Central memory CD8-positive, alpha-beta T cell (primary cell): ENCODE results near the gene IL17C.

ENCODE experiments used
- ATAC-seq: fragments of 150-1000 bp; cut with Tn5 transposase; replicated peaks from 2 replicates; pipeline ENCODE4 v1.10.0; 2022; ENCODE audit warnings: mild to moderate bottlenecking, moderate FRiP score, moderate number of reproducible peaks; ENCODE audit not compliant: poor library complexity, severe bottlenecking; ENCODE audit errors: extremely low read depth
- DNase-seq, 2 donors: peaks; one replicate each; pipeline ENCODE4 v3.0.0; 2021; ENCODE audit warnings: low spot score in 2 of 2
- H3K27ac Mint-ChIP-seq: one replicate; pipeline ENCODE4 v1.8.0; 2022; ENCODE audit warnings: low read depth, mild to moderate bottlenecking, moderate library complexity, mixed read lengths
- H3K27me3 Mint-ChIP-seq: one replicate; pipeline ENCODE4 v1.8.0; 2022; ENCODE audit warnings: mixed read lengths
- H3K36me3 Mint-ChIP-seq: one replicate; pipeline ENCODE4 v1.8.0; 2022; ENCODE audit warnings: mild to moderate bottlenecking, moderate library complexity, mixed read lengths; ENCODE audit not compliant: insufficient read depth
- H3K4me1 Mint-ChIP-seq: one replicate; pipeline ENCODE4 v1.8.0; 2022; ENCODE audit warnings: mixed read lengths
- H3K4me3 Mint-ChIP-seq: one replicate; pipeline ENCODE4 v1.8.0; 2022; ENCODE audit warnings: mild to moderate bottlenecking, moderate library complexity, mixed read lengths
- H3K9me3 Mint-ChIP-seq: one replicate; pipeline ENCODE4 v1.8.0; 2022; ENCODE audit warnings: mixed read lengths

The IL17C gene

GRCh38 chr16:88646345-88647034 is 8.1 kb downstream of the IL17C start:
- H3K27ac Mint-ChIP-seq = no peak overlapping the region
- ATAC-seq (no peak), DNase-seq (no peak)
- peaks cover 31% of the 10 kb centered on the region for H3K4me1 Mint-ChIP-seq
- H3K4me3 Mint-ChIP-seq = no peak overlapping the region
- H3K36me3 Mint-ChIP-seq = peaks cover 47% of the 10 kb centered on the region
- no peaks in the 10 kb centered on the region for H3K27me3 Mint-ChIP-seq
- H3K9me3 Mint-ChIP-seq = no peaks in the 10 kb centered on the region

DNA sequence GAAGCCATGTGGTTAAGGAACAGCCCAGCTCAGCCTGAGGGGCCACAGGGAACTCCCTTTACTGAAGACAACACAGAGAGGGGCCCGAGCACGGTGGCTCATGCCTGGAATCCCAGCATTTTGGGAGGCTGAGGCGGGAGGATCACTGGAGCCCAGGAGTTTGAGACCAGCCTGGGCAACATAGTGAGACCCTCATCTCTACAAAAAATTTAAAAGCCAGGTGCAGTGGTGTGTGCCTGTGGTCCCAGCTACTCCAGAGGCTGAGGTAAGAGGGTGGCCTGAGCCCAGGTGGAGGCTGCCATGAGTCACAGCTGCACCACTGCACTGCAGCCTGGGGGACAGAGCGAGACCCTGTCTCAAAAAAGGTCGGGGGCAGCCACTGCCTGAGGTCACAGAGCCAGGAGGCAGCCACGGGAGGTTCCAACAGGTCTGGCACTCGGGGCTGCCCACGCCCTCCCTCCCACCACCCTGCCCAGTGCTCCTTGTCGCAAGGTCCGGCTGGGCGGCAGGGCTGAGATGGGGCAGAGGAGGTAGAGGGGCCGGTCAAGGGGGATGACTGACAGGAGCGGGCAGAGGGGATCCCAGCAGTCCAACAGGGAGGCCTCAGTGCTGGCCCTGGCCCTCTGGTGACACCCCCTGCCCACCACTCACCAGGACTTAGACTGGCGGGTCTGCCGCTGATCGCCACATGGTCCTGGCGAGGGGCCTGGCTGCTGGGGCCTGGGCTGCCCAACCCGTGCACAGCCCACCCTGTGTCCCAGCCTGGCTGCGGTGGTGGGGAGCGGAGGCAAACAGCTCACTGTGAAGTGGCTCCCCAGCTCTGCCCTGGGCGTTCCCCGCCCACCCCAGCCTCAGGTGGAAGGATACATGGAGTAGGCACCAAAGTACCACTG is 9.1 kb downstream of the IL17C start:
- peaks cover 42% of the 10 kb centered on the region for H3K36me3 Mint-ChIP-seq
- no peaks in the 10 kb centered on the region for H3K9me3 Mint-ChIP-seq
- H3K4me1 Mint-ChIP-seq = peaks cover 26% of the 10 kb centered on the region
- DNase-seq (no peak), ATAC-seq (no peak)
- no peak overlapping the region for H3K4me3 Mint-ChIP-seq
- no peaks in the 10 kb centered on the region for H3K27me3 Mint-ChIP-seq
- H3K27ac Mint-ChIP-seq = no peak overlapping the region

DNA sequence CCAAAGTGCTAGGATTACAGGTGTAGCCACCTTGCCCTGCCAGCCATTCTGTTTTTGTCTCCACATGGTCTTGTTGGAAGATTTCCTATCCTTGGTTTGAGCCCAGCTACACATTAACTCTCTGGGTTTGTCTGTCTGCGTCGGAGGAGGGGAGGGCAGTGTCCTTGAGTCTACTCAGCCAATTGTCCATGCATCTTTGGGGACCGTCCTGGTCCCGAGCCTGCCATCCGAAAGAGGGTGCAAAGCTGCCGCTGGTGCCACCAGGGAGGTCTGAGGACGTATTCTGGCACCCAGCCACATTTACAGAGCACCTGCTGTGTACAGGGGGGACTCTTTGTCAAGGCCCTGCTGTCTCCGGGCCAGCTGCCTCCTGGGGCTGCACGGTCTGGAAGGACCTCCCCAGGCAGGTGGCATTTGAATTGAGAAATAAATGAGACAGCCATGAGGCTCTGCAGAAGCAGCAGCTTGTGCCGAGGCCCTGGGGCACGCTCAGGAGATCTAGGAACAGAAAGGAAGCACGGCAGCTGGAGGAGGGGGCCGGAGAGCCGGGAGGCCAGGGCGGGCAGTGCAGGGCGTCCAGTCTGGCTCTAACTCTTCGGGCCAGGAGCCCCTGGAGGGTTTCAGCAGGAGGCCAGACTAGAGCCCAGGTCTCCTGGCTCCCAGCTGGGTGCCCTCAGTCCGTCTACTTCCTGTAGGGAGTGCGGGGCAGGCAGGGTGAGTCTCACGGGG is 11.0 kb downstream of the IL17C start:
- no peaks in the 10 kb centered on the region for H3K27me3 Mint-ChIP-seq
- ATAC-seq = no peak
- H3K27ac Mint-ChIP-seq = peak overlapping the region; percentile 92
- peaks cover 34% of the 10 kb centered on the region for H3K36me3 Mint-ChIP-seq
- H3K9me3 Mint-ChIP-seq = no peaks in the 10 kb centered on the region
- no peak for DNase-seq
- peak overlapping the region; percentile 87 for H3K4me3 Mint-ChIP-seq
- H3K4me1 Mint-ChIP-seq = peaks cover 24% of the 10 kb centered on the region

- peak overlapping the region; percentile 92 for H3K27ac Mint-ChIP-seq
- ATAC-seq (no peak), DNase-seq (peak in 1 of 2 donors; percentile 35)
- H3K9me3 Mint-ChIP-seq = no peaks in the 10 kb centered on the region
- H3K4me1 Mint-ChIP-seq = peaks cover 17% of the 10 kb centered on the region
- peaks cover 29% of the 10 kb centered on the region for H3K36me3 Mint-ChIP-seq
- no peaks in the 10 kb centered on the region for H3K27me3 Mint-ChIP-seq
- peak overlapping the region; percentile 87 for H3K4me3 Mint-ChIP-seq
Measured at GRCh38 chr16:88649924-88650748, 11.8 kb downstream of the IL17C start.

- DNase-seq = peak; percentile 77 to 84
- Mint-ChIP-seq H3K9me3 (no peaks in the 10 kb centered on the region), H3K4me1 (peaks cover 14% of the 10 kb centered on the region), H3K27me3 (no peaks in the 10 kb centered on the region), H3K27ac (peak within 1 kb of the TSS; percentile 92), H3K4me3 (peak within 1 kb of the TSS; percentile 87), H3K36me3 (peaks cover 25% of the 10 kb centered on the region)
- peak; percentile 88 for ATAC-seq
Measured at GRCh38 chr16:88650749-88651275, 12.4 kb downstream of the IL17C start, which contains the start of gene CYBA. CYBA (minus strand) TSS chr16:88651053; CDS start chr16:88651013, 40 bp downstream.

GRCh38 chr16:88651276-88651988 is 13.1 kb downstream of the IL17C start:
- Mint-ChIP-seq H3K4me1 (peaks cover 14% of the 10 kb centered on the region), H3K36me3 (peaks cover 21% of the 10 kb centered on the region), H3K9me3 (no peaks in the 10 kb centered on the region), H3K27me3 (no peaks in the 10 kb centered on the region), H3K27ac (peak overlapping the region; percentile 92), H3K4me3 (peak overlapping the region; percentile 87)
- ATAC-seq = peak; percentile 79
- peak; percentile 56 to 75 for DNase-seq

GRCh38 chr16:88651989-88652761 is 13.8 kb downstream of the IL17C start:
- Mint-ChIP-seq H3K36me3 (peaks cover 21% of the 10 kb centered on the region), H3K9me3 (no peaks in the 10 kb centered on the region), H3K27me3 (no peaks in the 10 kb centered on the region), H3K4me1 (peaks cover 14% of the 10 kb centered on the region), H3K27ac (peak overlapping the region; percentile 92), H3K4me3 (peak overlapping the region; percentile 87)
- ATAC-seq (no peak), DNase-seq (no peak)

DNA sequence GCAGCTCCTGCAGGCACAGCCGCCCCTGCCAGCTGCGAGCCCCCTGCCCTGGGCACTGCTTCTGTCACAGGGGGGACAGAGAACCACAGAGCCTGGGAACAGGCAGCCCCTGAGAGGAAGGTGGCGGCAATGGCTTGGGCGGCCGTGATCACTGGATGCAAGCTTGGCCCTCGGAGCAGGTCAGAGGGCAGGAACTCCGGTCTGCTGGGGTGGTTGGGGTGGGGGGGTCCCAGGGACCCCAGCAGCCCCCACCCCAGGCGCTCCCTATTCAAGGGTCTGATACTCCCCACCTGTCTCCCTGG is 14.3 kb downstream of the IL17C start:
- Mint-ChIP-seq H3K27me3 (no peaks in the 10 kb centered on the region), H3K36me3 (peaks cover 20% of the 10 kb centered on the region), H3K27ac (no peak overlapping the region), H3K4me3 (no peak overlapping the region), H3K9me3 (no peaks in the 10 kb centered on the region), H3K4me1 (peaks cover 14% of the 10 kb centered on the region)
- no peak for ATAC-seq
- no peak for DNase-seq

GRCh38 chr16:88653101-88653500 is 14.7 kb downstream of the IL17C start:
- Mint-ChIP-seq H3K27me3 (no peaks in the 10 kb centered on the region), H3K9me3 (no peaks in the 10 kb centered on the region), H3K27ac (peak overlapping the region; percentile 46), H3K36me3 (peaks cover 20% of the 10 kb centered on the region), H3K4me3 (no peak overlapping the region), H3K4me1 (peaks cover 14% of the 10 kb centered on the region)
- no peak for DNase-seq
- no peak for ATAC-seq

DNA sequence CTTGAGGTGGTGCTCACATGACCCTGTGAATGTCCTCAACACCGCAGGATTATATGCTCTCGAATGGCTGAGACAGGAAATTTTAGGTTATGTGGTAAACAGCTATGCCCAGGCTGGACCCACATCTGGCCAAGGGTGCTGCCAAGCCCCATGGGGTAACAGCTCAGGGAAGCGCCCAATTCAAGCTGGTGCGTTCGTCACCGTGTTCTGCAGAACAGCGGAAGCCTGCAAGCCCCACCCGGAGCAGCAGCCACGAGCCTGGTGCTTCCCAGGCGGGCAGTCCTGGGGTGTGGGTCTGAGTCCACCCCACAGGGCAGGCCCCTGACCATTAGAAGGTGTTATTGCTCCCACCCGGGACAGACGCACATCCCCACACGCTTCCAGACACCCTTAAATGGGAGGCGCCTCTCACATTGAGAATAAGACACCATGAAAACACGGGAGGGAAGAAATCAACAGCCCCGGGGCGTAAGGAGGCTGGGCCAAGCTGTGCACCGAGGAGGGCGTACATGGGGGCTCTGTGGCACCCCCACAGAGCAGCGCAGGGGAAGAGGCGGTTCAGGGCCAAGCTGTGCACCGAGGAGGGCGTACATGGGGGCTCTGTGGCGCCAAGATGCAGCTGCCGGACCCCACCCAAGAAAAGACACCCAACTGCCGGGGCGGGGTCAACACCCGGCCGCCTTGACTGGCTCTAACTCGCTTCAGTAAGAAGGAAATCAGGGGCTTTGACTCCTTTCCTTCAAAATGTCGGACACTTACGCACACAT is 15.4 kb downstream of the IL17C start:
- ATAC-seq = no peak
- Mint-ChIP-seq H3K4me3 (no peak overlapping the region), H3K9me3 (no peaks in the 10 kb centered on the region), H3K27me3 (no peaks in the 10 kb centered on the region), H3K36me3 (peaks cover 16% of the 10 kb centered on the region), H3K4me1 (peaks cover 14% of the 10 kb centered on the region), H3K27ac (peak overlapping the region; percentile 46)
- DNase-seq = no peak
